Fibroblast of mammary gland (primary cell): Measurements from ENCODE around the gene PRRG2.

Experiments
- DNase-seq: peaks from one replicate; pipeline ENCODE4 v3.0.0-alpha.2; 2010; ENCODE audit warnings: low read depth
- H3K4me3 ChIP-seq: 2 replicates; pipeline ENCODE4 v1.5.1; 2011; ENCODE audit warnings: low read depth, mild to moderate bottlenecking, low read length, moderate library complexity; ENCODE audit not compliant: control insufficient read depth
- TF ChIP-seq, protein P1 (sequence below): conservative IDR thresholded peaks from 2 replicates; pipeline ENCODE4 v1.5.1; 2011; ENCODE audit warnings: low read depth, low read length, inconsistent platforms; ENCODE audit not compliant: control insufficient read depth, insufficient read depth

Gene PRRG2

DNA sequence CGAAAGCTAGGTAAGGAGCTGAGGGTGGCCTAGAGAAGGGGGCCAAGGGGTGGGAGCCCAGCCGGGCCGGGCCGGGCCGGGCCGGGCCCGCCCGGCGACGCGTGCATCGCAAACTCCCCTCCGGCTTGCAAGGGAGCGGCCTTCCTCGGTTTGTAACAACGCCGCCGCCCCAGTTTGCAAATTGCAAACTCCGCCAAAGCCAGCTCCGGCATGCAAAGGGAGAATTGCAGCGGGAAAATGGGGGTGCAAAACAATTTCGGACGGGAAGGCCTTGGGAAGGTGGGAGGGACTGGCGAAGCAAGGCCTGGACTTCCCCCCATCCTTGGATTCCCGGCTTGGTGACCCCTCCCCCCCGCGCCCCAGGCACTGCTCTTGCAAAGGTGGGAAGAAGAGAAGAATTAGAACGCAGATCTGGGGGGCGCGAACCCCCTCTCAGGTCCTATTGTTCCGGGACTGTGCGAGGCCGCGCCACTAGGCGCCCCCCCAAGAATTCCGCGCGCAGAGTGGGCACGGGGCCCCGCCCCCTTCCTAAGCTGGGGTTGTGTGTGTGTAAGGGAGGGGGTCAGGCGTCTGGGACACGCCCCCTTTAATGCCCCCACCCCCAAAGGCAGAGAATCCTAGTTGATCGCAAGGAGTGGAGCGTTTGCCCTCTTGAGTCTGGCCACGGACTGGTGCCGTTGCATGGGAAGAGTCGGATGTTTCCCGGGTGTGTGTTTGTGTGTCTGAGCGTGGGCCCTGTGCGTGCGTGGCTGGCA lies 10.8 kb downstream of the PRRG2 start:
- TF ChIP-seq, protein P1, sequence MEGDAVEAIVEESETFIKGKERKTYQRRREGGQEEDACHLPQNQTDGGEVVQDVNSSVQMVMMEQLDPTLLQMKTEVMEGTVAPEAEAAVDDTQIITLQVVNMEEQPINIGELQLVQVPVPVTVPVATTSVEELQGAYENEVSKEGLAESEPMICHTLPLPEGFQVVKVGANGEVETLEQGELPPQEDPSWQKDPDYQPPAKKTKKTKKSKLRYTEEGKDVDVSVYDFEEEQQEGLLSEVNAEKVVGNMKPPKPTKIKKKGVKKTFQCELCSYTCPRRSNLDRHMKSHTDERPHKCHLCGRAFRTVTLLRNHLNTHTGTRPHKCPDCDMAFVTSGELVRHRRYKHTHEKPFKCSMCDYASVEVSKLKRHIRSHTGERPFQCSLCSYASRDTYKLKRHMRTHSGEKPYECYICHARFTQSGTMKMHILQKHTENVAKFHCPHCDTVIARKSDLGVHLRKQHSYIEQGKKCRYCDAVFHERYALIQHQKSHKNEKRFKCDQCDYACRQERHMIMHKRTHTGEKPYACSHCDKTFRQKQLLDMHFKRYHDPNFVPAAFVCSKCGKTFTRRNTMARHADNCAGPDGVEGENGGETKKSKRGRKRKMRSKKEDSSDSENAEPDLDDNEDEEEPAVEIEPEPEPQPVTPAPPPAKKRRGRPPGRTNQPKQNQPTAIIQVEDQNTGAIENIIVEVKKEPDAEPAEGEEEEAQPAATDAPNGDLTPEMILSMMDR: no peak
- DNase-seq: peak; percentile 37
- H3K4me3 ChIP-seq: peak overlapping the region; percentile 79

DNA sequence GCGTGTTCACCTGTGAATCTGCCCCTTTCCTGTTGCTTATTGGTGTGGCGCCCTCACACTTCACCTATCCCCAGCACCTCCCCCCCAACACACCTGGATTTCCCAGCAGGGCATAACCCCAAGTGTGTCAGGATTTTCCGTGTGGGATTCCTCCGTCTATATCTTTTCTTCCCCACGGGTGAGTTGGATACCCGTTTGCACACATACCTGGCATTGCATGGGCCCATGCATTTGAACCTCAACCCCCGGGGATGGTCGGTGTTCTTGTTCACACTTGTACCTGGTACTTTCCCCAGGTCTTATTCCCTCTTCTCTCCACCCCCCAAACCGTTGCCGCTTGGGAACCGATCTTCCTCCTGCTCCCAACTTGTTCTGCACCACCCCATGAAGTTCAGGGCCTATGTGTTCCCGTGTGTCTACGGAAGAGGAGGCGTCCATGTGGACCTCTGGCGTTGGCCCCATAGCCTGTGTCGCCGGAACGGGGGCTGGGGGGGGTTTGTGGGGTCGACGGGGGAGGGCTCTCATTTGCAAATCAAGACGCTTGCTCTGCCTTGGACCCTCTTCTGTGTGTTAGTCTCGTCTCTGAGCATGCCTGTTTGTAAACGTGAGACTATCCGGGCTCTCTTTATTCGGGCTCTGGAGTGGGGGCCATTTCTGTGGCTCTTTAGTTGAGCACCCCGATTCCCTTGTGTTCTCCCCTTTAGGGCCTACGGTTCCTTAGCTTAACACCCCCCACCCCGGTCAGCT lies 11.5 kb downstream of the PRRG2 start:
- TF ChIP-seq, protein P1: no peak
- H3K4me3 ChIP-seq: peak overlapping the region; percentile 79
- DNase-seq: peak; percentile 14

GRCh38 chr19:49593233-49594113 lies 12.4 kb downstream of the PRRG2 start:
- DNase-seq: peak; percentile 89
- H3K4me3 ChIP-seq: peak overlapping the region; percentile 79
- TF ChIP-seq, protein P1: no peak

- no peak for DNase-seq
- no peak overlapping the region for H3K4me3 ChIP-seq
- TF ChIP-seq, protein P1: no peak
These were observed 13.3 kb downstream of the PRRG2 start for GRCh38 chr19:49594157-49594992.

DNA sequence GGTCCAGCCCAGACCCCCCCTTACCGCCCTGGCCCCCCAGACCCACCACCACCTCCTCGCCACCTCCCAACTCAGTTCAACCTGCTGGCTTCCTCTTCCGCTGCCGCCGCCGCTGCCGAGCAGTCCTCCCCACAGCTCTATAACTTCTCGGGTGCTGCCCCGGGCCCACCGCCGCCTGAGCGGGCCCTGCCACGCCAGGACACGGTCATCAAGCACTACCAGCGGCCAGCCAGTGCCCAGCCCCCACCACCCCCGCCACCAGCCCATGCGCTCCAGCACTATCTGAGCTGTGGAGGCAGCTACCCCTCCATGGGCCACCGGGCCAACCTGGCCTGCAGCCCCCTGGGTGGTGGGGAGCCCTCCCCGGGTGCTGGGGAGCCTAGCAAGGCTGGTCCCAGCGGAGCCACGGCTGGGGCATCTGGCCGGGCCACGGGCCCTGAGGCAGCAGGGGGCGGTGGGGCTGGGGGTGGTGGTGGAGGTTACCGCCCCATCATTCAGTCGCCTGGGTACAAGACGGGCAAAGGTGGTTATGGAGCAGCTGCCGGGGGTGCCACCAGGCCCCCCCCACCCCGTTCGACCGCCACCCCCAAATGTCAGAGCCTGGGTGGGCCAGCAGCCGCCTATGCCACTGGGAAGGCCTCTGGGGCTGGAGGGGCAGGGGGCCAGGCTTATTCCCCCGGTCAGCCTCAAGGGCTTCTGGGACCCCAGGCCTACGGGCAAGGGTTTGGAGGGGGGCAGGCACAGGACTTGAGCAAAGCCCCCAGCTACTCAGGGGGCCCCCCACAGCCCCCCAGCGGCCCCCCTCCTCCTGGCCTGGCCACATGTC lies 14.1 kb downstream of the PRRG2 start:
- DNase-seq: no peak
- no peak overlapping the region for H3K4me3 ChIP-seq
- TF ChIP-seq, protein P1: no peak
